NAMALWA (cell line): ENCODE measurements around the gene SGIP1.
"Not testable (repeated sequence)": the region's sequence is repeated elsewhere in the genome, so short reads cannot be mapped to it uniquely, and the experiment has no call there.

Experiments
- DNase-seq: peaks from one replicate; pipeline ENCODE4 v3.0.0-alpha.2; 2015; ENCODE audit warnings: low spot score

Gene SGIP1

DNA sequence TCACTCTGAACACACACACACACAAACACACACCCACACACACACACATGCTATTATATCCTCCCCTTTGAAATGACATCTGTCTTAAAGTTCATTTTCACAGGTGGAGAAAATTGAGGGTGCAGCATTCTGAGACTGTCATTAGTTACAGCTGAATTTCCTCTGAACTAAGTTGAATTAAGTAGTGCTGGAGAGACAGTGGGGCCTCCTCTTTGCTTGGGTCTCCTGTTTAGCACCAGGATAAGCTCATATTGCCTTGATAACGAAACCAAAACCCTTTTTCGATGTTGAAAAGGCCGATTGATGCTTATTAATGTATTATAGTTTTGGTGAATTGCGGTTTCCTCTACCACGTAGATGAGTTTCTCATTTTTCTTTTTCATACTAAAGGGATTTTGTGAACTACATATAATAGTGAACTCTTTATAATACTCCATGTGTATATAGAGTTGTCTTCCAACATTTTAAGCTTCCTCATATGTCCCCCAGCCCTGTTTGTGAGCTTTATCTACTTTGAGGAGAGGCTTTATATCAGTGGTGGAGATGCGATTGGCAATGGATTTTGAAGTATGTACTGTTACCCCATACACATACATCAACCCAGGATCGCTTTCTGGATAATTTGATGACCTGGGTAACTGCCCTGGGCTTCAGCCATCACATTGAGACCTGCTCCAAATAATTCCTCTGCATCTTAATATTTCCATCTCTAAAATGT lies 235.7 kb downstream of the SGIP1 start:
- DNase-seq: peak; percentile 18

DNA sequence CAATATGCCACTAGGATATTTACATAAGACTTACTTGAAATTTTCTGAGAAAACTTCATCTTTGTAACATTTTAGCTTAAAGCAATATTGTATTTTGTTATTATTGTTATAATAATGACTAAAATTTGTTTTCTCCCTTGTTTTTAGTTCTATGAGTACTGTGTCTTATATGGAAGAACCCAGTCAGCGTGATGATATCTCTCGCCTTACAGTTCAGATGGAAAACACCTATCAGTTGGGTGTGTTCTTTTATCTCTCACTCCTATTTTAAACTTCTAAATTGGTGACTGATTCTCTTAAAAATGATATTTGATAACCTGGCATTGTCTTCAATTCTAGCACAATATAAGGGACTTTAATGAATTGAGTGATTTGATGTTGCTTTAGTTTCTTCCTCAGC lies 236.3 kb downstream of the SGIP1 start:
- no peak for DNase-seq

DNA sequence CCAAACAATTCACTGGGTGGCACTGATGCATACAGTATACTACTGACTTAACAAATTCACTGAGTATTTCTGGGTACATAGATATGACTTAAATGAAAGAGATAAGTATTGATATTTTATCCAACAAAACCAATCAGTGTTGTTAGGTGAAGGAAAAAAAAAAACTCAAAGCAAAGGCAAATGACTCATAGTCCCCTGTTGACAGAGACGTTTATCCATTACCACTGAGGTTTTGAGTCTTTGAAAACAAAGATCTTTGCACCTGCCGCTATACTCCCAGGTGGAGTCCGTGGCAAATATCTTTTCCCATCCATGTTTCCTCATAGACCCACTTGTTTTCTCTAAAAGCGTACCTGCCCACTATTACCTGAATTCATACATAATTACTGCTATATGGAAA lies 236.7 kb downstream of the SGIP1 start:
- DNase-seq: no peak

DNA sequence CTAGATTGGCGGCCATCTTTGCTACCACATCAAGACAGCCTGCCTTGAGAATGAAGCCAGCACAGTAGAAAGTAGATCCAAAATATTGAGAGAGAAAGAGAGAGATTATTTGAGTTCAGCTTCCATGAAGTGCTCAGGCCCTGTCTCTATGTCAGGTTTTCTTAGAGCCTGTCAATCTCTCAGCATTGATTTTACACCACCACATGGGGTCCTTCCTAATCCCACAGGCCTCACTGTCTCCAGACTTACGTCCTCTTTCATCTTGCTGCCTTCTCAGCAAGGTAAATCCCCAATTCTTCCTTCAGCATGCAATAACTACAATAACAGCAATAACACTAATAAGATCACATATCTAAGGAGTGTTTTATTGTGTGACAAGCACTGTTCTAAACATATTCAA lies 239.3 kb downstream of the SGIP1 start:
- DNase-seq: no peak

DNA sequence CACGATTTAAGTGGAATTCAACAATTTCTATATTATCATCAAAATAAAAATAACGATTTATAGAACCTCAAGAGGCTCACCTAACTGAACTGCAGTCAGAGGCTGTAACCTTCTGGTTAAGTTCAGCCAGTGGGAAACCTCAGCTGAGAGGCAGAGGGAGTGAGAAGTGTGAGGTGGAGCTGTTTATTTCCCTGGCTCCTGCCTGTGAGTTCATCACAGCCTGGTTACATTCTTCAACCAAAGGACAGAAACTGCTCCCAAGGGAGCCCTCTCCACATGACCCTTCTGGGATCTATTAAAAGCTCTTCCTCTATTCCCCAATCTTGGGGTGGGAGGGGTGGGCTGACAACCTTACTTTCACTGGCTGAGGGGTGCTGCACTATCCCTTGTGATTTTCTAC lies 240.5 kb downstream of the SGIP1 start:
- DNase-seq: no peak

DNA sequence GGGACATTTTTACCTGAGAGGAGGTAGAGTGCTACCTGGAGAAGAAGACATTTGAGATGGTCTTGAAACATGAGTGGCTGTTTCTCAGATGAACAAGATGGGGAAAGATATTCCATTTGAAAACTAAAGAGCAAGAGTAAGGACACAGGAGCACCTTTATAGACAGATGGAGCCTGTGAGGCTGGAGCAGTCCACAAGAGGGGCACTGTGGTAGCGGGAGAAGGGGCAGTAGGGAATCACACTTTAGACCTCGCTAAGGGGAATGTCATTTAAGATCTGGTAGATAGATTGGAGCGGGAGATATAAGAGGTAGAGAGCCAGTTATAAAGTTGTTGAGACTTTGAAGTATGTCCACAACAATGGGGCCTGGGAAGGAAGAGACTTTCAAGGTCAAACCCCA lies 241.7 kb downstream of the SGIP1 start:
- no peak for DNase-seq

DNA sequence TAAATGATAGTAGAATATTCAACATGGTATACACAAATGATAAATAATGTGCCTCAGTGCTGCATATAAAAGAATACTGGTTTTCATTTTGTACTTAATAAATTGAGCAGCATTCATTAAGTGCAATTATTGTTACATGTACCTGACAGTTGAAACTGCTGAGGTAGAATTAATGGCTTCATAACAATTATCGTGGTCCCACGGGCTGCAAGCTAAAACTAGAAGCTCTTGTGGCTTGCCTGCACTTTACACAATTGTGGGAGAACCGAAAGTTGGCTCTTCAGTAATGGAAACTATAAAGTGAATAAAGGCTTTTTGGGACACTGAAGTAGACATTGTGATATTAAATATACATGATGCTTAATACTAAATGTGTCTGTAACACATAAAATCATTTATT lies 243.9 kb downstream of the SGIP1 start:
- no peak for DNase-seq

DNA sequence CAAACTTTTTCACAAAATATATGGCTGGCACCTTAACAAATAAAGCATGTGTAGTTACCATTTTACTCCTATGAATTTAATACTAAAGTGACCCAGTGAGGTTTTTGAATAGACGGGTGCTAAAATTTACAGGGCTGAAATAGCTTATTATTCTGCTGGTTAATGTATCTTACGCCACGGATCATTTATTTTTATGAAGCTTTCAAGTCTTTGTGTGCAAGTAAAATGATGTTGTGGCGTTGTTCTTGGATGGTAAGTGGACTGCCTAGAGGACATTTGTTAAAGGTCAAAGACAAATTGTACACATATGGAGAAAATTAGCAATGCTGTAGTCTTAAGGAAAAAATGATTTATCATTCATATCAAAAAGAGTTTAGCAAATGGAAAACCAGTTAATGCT lies 244.3 kb downstream of the SGIP1 start:
- DNase-seq: no peak

DNA sequence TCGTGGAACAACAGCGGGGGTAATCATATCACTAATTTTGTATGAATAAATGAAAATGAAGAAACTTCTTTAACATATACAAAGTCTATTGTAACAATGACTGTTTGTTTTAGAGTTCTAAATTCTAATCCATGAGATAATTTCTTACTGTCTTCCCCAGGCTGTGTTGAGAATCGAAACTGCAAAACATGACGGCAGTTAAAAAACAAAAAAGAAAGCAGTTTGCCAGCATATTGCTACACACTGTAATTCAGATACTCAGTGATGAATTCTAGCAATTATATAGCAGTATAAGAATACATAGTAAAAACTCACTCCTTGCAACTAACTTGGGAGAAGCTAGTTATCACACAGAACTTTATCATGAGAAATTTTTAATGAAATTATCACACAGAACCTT lies 245.0 kb downstream of the SGIP1 start:
- no peak for DNase-seq

DNA sequence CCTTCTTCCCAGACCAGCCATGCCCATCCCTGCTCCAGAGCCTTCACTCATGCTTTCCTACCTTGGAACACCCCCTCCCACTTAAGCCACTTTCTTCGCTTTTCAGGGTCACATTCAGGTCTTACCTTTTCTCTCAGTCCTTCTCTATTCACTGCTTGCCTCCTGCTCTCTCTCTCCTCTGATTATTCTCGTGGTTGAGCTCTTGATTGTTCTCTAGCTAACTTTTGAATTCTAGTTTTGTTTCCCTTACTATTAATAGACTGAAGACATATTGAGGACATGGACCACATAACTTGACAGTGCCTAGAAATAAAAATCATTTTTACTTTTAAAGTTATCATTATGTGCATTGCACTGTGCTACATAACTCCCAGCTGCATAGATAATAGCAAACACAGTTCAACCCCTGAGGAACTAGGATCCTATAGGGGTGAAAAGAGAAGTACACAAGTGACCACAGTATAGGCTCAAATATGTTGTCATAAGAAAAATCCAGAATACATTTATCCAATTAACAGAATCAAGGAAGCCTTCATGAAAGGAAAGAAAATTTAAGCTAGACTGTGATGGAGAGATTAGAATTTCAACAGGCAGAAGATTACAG lies 245.6 kb downstream of the SGIP1 start:
- no peak for DNase-seq

DNA sequence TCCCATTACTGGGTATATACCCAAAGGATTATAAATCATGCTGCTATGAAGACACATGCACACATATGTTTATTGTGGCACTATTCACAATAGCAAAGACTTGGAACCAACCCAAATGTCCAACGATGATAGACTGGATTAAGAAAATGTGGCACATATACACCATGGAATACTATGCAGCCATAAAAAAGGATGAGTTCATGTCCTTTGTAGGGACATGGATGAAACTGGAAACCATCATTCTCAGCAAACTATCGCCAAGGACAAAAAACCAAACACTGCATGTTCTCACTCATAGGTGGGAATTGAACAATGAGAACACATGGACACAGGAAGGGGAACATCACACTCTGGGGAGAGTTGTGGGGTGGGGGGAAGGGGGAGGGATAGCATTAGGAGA lies 251.8 kb downstream of the SGIP1 start:
- not testable (repeated sequence) for DNase-seq

DNA sequence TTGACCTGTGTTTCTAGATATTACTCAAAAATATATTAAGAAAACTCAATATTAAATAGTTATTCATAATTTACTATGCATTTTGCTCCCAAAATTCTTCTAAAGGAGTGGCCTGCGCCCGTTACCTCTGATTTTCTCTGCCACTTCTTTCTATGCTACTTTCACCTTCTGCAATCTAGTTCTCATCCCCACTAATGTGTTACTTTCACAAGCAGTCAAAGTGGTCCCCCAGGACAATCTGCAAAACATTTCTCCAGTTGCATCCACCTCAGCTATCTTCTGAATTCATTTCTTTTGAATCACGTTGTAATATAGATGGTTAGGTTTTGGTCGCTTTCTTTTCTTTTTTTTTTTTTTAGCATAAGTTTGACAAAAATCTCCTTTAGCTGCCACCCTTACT lies 253.7 kb downstream of the SGIP1 start:
- DNase-seq: no peak

DNA sequence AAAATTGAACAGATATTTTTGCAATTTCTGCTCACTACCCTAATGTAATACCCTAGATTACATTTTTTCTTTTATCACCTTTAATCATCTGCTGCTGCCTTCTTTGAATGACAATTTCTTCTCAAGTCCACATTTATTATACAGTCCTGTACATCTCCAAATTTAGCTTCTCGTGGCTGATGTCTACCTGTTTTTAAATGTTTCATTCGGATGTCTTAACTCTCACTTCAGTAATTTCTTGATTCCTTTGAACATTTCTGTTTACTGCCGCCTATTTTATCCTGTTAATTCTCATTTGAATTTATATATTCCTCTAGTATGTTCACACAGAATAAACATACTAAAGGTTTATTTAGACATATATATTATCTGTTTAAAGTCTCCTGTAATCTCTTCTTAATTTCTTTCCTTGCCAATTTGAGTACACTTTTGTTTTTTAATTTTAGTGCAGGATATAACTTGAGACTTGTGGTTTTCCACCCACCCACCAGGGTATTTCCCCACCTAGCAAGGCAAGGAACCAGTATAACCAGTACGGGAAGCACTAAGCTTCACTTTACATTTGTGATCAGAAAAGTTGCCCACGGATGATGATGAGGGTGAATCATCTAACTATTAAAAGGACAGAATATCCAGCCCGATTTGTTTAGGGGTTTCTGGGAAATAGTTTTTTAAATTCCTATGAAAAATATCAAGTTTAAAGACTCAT lies 254.4 kb downstream of the SGIP1 start:
- DNase-seq: peak; percentile 15

DNA sequence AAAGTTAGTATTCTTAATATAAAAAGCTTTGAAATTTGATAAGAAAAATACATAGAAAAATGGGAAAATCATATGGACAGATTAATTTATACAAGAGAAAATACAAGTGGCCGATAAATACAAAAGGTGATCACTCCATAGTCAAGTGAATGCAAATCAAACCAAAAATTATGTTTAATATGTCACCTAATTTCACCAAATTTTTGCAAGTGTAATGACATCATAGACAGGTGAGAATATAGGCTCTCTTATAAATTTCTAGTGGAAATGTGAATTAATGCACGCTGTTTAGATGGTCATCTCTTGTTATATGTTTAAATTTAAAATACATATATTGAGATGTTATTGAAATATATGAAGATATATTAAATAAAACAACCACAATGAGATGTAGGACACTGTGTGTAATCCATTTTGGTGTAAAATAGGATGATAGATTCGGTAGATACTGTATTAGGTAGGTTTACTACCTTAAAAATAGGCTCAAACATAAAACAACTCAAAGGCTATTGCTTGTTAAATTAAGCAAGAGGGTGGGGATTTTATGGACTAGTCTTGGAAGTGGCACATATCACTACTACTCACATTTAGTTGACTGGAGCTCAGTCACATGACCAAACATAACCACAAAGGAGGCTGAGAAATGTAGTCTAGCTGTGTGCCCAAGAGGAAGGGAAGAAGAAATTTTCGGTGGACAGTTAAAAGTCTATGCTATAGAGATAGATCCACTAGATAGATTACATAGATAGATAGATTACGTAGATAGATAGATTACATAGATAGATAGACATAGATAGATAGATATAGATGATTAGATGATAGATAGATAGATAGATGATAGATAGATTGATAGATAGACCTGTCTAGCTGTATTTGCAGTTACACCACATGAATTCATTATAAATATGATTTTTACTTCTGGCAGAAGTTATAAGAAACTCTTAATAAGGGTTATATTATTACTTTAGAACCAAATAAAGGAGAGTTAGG lies 258.0 kb downstream of the SGIP1 start:
- no peak for DNase-seq

DNA sequence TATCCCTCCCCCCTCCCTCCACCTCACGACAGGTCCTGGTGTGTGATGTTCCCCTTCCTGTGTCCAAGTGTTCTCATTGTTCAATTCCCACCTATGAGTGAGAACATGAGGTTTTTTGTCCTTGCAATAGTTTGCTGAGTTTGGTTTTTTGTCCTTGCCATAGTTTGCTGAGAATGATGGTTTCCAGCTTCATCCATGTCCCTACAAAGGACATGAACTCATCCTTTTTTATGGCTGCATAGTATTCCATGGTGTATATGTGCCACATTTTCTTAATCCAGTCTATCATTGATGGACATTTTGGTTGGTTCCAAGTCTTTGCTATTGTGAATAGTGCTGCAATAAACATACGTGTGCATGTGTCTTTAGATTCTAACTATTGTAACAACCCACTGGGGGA lies 261.9 kb downstream of the SGIP1 start:
- not testable (repeated sequence) for DNase-seq
